Fibroblast of pulmonary artery (primary cell): ENCODE results near the gene NUDCD3.

Experiments used
- DNase-seq: peaks from one replicate; pipeline ENCODE4 v3.0.0-alpha.2; 2010; ENCODE audit warnings: low read depth
- H3K4me3 ChIP-seq: replicated peaks from 2 replicates; pipeline ENCODE4 v1.5.1; 2011; ENCODE audit warnings: low read depth, mild to moderate bottlenecking, control low read depth, low read length, moderate library complexity
- CTCF ChIP-seq: IDR thresholded peaks from 2 replicates; pipeline ENCODE4 v1.5.1; 2011; ENCODE audit warnings: mild to moderate bottlenecking, control low read depth, low read length, inconsistent platforms; ENCODE audit errors: missing control alignments

Gene NUDCD3

GRCh38 chr7:44346063-44346462 is 144.4 kb downstream of the NUDCD3 start:
- TF ChIP-seq CTCF = no peak
- no peak overlapping the region for H3K4me3 ChIP-seq
- DNase-seq = no peak

GRCh38 chr7:44341401-44341800 is 149.1 kb downstream of the NUDCD3 start:
- no peak overlapping the region for H3K4me3 ChIP-seq
- no peak for DNase-seq

DNA sequence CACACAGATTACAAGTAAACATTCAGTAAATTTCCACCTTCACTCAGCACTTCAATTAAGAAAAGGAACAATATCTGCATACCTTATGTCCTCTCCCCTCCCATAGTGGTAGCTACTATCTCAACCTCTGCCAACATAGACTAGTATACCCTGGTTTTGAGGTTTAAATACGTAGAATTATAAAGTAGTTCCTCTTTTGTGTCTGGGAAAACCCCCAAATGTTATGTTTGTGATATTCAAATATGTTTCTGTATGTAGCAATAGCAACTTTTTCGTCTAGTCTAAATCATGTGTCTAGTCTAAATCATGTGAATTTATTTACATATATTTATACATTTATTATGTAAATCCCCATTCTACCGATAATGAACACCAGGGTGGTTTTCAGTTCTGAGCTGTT is 151.9 kb downstream of the NUDCD3 start:
- no peak overlapping the region for H3K4me3 ChIP-seq
- no peak for DNase-seq
- no peak for TF ChIP-seq CTCF

More at GRCh38 chr7:44341401-44341800, 149.1 kb downstream of the NUDCD3 start:
- TF ChIP-seq CTCF = no peak

DNA sequence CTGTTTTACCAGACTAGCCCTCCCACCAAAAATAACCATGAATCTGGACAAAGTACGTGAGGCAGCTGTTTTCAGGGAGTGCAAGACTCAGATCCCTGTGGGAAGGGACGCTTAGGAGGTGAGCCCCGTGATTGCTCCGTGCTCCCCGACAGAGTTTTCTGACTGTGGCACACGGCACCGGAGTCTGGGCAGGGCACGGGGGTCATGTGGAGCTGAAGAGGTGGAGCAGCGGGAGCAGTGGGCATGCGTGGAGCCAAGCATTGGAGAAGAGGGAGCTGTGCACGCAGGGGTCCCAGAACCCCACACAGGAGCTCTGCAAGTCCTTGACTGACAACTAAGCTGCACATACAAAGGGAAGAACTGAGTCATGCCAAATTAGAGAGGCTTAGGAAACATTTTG is 154.0 kb downstream of the NUDCD3 start:
- DNase-seq = no peak
- H3K4me3 ChIP-seq = no peak overlapping the region
- no peak for TF ChIP-seq CTCF

DNA sequence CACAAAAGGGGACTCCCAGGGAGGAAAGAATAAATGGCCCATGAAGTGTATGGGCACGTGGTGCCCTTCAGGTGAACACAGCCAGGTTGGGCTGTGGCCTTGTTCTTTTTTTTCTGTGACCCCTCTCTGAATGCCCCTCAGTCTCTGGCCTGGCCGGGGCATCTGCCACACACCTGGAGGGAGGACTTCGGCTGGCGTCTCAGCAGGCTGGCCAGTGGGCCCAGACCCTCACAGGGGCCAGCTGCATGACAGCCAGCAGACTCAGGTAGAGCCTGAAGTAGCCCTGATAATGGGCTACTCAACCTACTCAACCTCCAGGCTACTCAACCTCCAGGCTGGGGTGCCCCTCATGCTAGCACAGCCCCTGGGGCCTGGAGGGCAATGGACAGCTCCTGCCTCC is 155.3 kb downstream of the NUDCD3 start:
- TF ChIP-seq CTCF = no peak
- H3K4me3 ChIP-seq = no peak overlapping the region
- no peak for DNase-seq

DNA sequence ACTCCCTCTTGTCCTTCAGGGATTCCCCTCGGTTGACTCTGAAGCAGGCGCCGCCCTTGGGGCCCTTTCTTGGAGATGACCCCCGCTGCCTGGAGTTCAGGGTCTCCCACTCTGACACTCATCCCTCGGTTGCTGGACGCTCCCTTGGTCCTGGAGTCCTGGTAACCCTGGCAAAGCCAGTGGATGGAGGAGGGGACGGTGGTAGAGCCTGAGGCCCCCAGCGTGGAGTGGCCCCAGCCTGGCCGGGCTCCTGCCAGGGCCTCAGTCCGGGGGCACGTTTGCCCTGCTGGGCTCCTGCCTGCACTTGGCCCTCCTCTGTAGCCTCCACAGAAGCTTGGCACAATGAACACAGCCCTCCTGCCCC is 155.7 kb downstream of the NUDCD3 start:
- H3K4me3 ChIP-seq = no peak overlapping the region

More for the DNA sequence above, 155.7 kb downstream of the NUDCD3 start:
- no peak for DNase-seq
- TF ChIP-seq CTCF = no peak
